ENCODE results near the gene PANK1. TPM values are rescaled to one million over a fixed set of nuclear protein-coding genes. Genes with fewer than 3 reads are reported as not detected.

The PANK1 gene
- total and polyA plus RNA-seq, 2 donors: 3.7 to 6.5 TPM

DNA sequence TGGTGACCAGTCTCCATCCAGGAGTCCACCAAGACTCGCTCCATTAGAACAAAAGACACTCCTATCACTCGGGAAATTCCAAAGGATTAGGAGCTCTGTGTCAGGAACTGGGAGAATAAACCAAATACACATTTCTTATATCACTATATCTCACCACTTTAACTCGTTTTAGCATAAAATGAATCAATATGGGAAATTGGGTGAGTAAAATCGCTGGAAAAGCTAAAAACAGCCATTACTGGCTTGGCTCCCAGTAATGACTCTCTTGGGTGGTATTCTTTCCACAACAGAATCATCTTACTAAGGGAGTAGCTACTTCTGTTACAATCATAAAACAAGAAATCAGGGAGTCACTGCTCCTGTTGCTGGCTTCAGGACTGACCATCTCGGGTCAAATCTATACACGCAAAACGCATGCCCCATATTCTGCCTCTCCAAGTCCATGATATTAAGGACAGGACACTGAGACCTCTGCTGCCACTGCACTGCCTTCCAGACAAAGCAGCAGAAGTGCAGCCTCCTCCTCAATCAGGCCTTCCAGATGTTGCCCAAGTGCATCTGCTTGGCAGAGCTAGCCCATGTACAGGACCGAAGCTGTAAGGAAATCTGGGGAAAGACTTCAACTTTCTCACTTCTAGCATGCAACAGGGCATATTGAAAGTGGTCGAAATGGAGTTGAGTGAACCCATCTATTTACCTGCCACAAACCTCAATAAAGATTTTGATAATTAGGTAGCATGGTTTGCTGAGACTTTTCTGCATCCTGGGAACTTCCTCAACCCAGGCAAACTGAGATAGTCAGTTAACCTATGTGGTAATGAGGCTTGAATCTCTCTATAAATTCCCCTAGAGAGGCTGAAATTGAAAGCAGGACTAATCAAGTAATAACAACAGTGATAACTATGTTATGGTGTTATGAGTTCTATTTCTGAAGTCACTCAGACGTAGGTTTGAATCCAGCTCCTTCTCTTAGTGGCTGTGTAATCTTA lies 14.4 kb upstream of the PANK1 start:
- Histone ChIP-seq H3K4me3 (ENCODE audit: low read length in 2 of 2) (no peak overlapping the region), H3K27ac (ENCODE audit: low read depth in 1 of 2, low read length in 1 of 2) (no peak overlapping the region), H3K36me3 (ENCODE audit: control insufficient read depth in 2 of 2, insufficient read depth in 2 of 2, low read length in 1 of 2) (no peaks in the 10 kb centered on the region), H3K9me3 (ENCODE audit: control insufficient read depth in 2 of 2, insufficient read depth in 1 of 2, low read length in 1 of 2) (no peaks in the 10 kb centered on the region), H3K27me3 (ENCODE audit: control insufficient read depth in 2 of 2, insufficient read depth in 1 of 2, low read length in 1 of 2) (no peaks in the 10 kb centered on the region), H3K4me1 (ENCODE audit: control insufficient read depth in 2 of 2, insufficient read depth in 2 of 2, low read length in 2 of 2) (no peaks in the 10 kb centered on the region)
- WGBS: 95% methylated on average over 10 of the region's 10 CpGs
- DNase-seq (ENCODE audit: low read depth in 6 of 9, low spot score in 9 of 9): no peak

DNA sequence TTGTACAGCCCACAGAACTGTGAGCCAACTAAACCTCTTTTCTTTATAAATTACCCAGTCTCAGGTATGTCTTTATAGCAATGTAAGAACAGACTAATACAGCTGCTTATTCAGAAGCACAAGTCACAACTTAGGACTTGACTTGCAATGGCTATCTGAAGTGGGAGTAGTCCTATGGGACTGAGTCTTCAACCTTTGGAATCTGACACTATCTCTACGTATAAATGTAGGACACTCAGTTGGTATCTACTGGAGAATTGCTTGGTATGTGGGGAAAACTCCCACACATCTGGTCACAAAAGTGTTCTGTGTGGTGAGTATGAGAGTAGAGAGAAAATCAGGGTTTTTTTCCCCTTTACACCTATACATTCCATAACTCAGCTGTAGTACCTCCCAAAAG lies 12.3 kb upstream of the PANK1 start:
- WGBS: 97% methylated on average over 1 of the region's 1 CpG
- Histone ChIP-seq H3K4me3 (ENCODE audit: low read length in 2 of 2) (no peak overlapping the region), H3K36me3 (ENCODE audit: control insufficient read depth in 2 of 2, insufficient read depth in 2 of 2, low read length in 1 of 2) (no peaks in the 10 kb centered on the region), H3K27me3 (ENCODE audit: control insufficient read depth in 2 of 2, insufficient read depth in 1 of 2, low read length in 1 of 2) (no peaks in the 10 kb centered on the region), H3K4me1 (ENCODE audit: control insufficient read depth in 2 of 2, insufficient read depth in 2 of 2, low read length in 2 of 2) (no peaks in the 10 kb centered on the region), H3K27ac (ENCODE audit: low read depth in 1 of 2, low read length in 1 of 2) (no peak overlapping the region), H3K9me3 (ENCODE audit: control insufficient read depth in 2 of 2, insufficient read depth in 1 of 2, low read length in 1 of 2) (no peaks in the 10 kb centered on the region)
- DNase-seq (ENCODE audit: low read depth in 6 of 9, low spot score in 9 of 9): no peak

DNA sequence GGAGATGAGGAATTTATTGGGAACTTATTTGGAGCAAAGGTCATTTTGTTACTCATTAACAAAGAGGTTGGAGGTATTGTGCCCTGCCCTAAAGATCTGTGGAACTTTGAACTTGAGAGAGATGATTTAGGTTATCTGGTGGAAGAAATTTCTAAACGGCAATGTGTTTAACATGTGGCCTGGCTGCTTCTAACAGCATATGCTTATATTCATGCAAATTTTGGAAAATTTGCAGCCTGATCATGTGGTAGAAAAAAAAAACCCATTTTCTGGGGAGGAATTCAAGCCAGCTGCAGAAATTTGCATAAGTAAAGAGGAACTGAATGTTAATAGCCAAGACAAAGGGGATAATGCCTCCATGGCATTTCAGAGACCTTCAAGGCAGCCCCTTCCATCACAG lies 10.7 kb upstream of the PANK1 start:
- Histone ChIP-seq H3K27ac (ENCODE audit: low read depth in 1 of 2, low read length in 1 of 2) (no peak overlapping the region), H3K4me1 (ENCODE audit: control insufficient read depth in 2 of 2, insufficient read depth in 2 of 2, low read length in 2 of 2) (no peaks in the 10 kb centered on the region), H3K36me3 (ENCODE audit: control insufficient read depth in 2 of 2, insufficient read depth in 2 of 2, low read length in 1 of 2) (no peaks in the 10 kb centered on the region), H3K4me3 (ENCODE audit: low read length in 2 of 2) (no peak overlapping the region), H3K27me3 (ENCODE audit: control insufficient read depth in 2 of 2, insufficient read depth in 1 of 2, low read length in 1 of 2) (no peaks in the 10 kb centered on the region), H3K9me3 (ENCODE audit: control insufficient read depth in 2 of 2, insufficient read depth in 1 of 2, low read length in 1 of 2) (no peaks in the 10 kb centered on the region)
- WGBS: 98% methylated on average over 1 of the region's 1 CpG
- DNase-seq (ENCODE audit: low read depth in 6 of 9, low spot score in 9 of 9): no peak

DNA sequence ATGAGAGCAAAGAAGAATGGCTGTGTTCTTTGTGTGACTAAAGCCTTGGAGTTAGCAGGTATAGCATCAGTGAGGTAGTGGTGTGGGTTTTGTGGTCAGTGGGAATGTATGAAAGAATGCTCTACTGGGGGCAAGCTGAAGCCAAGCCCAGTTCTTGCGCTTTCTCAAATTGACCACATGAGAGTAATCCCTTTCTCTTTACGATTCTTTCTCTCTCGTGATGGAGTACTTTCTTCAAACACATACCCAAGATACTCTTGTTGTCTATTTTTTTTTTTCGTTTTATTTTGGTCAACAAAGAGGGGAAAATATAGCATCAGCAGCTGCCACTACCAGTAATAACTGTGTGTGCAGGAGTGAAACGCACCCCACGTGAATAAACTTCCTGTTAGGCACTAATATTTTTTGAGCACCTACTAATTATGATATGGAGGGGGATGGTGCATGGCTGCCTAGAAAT lies 8.4 kb upstream of the PANK1 start:
- H3K27ac ChIP-seq (ENCODE audit: low read depth in 1 of 2, low read length in 1 of 2): no peak overlapping the region
- H3K27me3 ChIP-seq (ENCODE audit: control insufficient read depth in 2 of 2, insufficient read depth in 1 of 2, low read length in 1 of 2): no peaks in the 10 kb centered on the region
- H3K4me3 ChIP-seq (ENCODE audit: low read length in 2 of 2): no peak overlapping the region
- WGBS: 86% methylated on average over 6 of the region's 6 CpGs
- H3K9me3 ChIP-seq (ENCODE audit: control insufficient read depth in 2 of 2, insufficient read depth in 1 of 2, low read length in 1 of 2): no peaks in the 10 kb centered on the region
- DNase-seq (ENCODE audit: low read depth in 6 of 9, low spot score in 9 of 9): no peak
- no peaks in the 10 kb centered on the region for H3K36me3 ChIP-seq (ENCODE audit: control insufficient read depth in 2 of 2, insufficient read depth in 2 of 2, low read length in 1 of 2)
- no peaks in the 10 kb centered on the region for H3K4me1 ChIP-seq (ENCODE audit: control insufficient read depth in 2 of 2, insufficient read depth in 2 of 2, low read length in 2 of 2)

DNA sequence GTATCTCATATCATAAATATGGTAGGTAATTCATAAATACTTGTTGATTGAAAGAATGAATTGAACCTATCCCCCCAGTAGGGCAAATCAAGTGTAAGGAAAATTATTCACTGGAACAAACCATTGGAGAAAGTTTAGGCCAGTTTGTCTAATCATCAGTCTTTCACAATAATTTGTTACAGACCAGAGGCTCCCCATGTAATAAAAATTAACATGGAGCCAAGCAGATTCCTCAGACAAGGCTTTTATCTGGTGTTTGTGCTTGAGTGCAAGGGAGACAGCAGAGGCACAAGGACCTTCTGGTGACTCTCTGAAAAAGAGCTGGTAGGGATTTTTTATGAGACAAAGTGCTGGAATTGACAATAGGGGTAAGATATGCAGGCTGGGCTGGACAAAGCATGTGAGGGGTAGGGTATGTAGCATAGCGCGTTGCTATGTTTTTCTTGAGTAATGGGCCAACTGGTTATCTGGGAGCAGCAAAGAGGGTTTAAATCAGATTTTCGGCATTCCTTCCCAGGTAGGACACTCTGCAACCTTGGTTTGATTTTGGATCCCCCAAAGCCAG lies 7.8 kb upstream of the PANK1 start:
- Histone ChIP-seq H3K36me3 (ENCODE audit: control insufficient read depth in 2 of 2, insufficient read depth in 2 of 2, low read length in 1 of 2) (no peaks in the 10 kb centered on the region), H3K27me3 (ENCODE audit: control insufficient read depth in 2 of 2, insufficient read depth in 1 of 2, low read length in 1 of 2) (no peaks in the 10 kb centered on the region), H3K27ac (ENCODE audit: low read depth in 1 of 2, low read length in 1 of 2) (no peak overlapping the region), H3K9me3 (ENCODE audit: control insufficient read depth in 2 of 2, insufficient read depth in 1 of 2, low read length in 1 of 2) (no peaks in the 10 kb centered on the region), H3K4me1 (ENCODE audit: control insufficient read depth in 2 of 2, insufficient read depth in 2 of 2, low read length in 2 of 2) (no peaks in the 10 kb centered on the region), H3K4me3 (ENCODE audit: low read length in 2 of 2) (no peak overlapping the region)
- no peak for DNase-seq (ENCODE audit: low read depth in 6 of 9, low spot score in 9 of 9)
- WGBS: over 99% methylated on average over 3 of the region's 3 CpGs

DNA sequence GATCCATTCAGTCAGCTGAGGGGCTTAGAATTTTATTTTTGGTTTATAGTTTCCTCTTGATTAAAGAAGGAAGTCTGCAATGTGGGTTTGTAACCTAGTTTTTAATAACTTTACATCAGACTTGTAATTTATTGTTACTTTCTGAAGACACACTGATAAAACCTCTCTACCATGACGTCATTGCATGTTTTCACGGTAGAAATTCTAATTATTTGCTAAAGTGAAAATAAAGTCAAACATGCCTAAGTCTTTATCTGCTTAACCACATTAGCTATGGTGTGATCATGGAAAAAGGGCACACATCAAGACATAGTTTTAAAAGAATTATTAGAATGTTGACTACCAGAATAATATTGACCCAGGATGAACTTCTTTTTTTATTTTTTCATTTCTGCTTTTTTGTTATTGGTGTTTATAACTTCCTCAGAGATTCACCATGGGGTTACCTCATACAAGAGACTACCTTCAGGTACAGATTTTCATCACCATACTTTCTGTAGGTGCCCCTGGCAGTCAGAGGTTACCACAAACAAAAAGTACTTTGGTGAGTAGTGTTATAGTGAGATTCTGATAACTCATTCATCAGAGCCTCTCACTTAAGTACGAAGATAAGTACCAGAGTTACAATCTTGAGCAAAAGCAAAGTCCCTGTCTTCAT lies 7.0 kb upstream of the PANK1 start:
- H3K9me3 ChIP-seq (ENCODE audit: control insufficient read depth in 2 of 2, insufficient read depth in 1 of 2, low read length in 1 of 2): no peaks in the 10 kb centered on the region
- DNase-seq (ENCODE audit: low read depth in 6 of 9, low spot score in 9 of 9): no peak
- no peaks in the 10 kb centered on the region for H3K4me1 ChIP-seq (ENCODE audit: control insufficient read depth in 2 of 2, insufficient read depth in 2 of 2, low read length in 2 of 2)
- no peak overlapping the region for H3K4me3 ChIP-seq (ENCODE audit: low read length in 2 of 2)
- WGBS: 58% methylated on average over 3 of the region's 3 CpGs
- H3K36me3 ChIP-seq (ENCODE audit: control insufficient read depth in 2 of 2, insufficient read depth in 2 of 2, low read length in 1 of 2): no peaks in the 10 kb centered on the region
- no peak overlapping the region for H3K27ac ChIP-seq (ENCODE audit: low read depth in 1 of 2, low read length in 1 of 2)
- no peaks in the 10 kb centered on the region for H3K27me3 ChIP-seq (ENCODE audit: control insufficient read depth in 2 of 2, insufficient read depth in 1 of 2, low read length in 1 of 2)

DNA sequence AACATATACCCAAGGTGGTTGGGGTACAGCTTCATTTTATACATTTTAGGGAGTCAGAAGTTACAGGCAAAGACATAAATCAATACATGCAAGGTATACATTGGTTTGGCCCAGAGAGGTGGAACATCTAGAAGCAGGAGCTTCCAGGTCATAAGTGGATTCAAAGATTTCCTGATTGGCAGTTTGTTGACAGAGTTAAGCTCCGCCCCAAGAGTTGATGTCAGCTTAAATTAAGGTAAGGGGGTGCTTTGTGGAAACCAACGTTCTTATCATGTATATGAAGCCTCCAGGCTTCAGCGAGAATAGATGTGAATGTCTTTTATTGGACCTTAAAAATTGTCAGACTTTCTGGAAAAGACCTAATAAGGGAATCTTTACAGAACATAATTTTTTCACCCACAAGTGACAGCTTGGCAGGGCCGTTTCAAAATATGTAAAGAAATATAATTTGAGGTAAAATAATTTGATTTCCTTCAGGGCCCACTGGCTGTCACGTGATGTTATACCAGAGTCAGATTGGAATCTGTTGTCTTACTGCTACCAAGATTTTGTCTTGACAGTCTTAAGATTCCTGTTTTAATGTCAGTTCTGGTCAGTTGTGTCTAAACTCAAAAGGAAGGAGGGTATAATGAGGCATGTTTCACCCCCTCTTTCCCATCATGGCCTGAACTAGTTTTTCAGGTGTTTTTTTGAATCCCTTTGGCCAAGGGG lies 6.3 kb upstream of the PANK1 start:
- 79% methylated on average over 5 of the region's 5 CpGs for WGBS
- Histone ChIP-seq H3K27me3 (ENCODE audit: control insufficient read depth in 2 of 2, insufficient read depth in 1 of 2, low read length in 1 of 2) (no peaks in the 10 kb centered on the region), H3K27ac (ENCODE audit: low read depth in 1 of 2, low read length in 1 of 2) (no peak overlapping the region), H3K36me3 (ENCODE audit: control insufficient read depth in 2 of 2, insufficient read depth in 2 of 2, low read length in 1 of 2) (no peaks in the 10 kb centered on the region), H3K9me3 (ENCODE audit: control insufficient read depth in 2 of 2, insufficient read depth in 1 of 2, low read length in 1 of 2) (no peaks in the 10 kb centered on the region), H3K4me3 (ENCODE audit: low read length in 2 of 2) (no peak overlapping the region), H3K4me1 (ENCODE audit: control insufficient read depth in 2 of 2, insufficient read depth in 2 of 2, low read length in 2 of 2) (no peaks in the 10 kb centered on the region)
- no peak for DNase-seq (ENCODE audit: low read depth in 6 of 9, low spot score in 9 of 9)

DNA sequence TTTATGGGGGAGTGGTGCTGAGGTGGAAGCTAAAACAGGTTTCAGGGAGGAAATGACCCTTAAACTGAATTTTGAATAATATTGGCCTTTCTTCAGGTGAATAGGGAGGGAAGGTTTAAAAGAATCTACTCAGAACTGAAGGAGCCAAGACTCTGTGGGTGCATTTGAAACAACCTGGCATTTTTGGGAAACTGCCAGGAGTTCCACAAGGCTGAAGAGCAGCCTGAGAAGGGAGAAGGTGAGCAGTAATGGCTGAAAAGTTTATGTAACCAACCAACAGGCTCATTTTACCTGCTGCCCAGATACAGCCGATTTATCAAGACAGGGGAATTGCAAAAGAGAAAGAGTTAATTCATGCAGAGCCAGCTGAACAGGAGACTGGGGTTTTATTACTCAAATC lies 4.0 kb upstream of the PANK1 start:
- Histone ChIP-seq H3K27ac (ENCODE audit: low read depth in 1 of 2, low read length in 1 of 2) (no peak overlapping the region), H3K4me3 (ENCODE audit: low read length in 2 of 2) (no peak overlapping the region), H3K4me1 (ENCODE audit: control insufficient read depth in 2 of 2, insufficient read depth in 2 of 2, low read length in 2 of 2) (peaks cover 0 to 8% of the 10 kb centered on the region in 2 donors), H3K27me3 (ENCODE audit: control insufficient read depth in 2 of 2, insufficient read depth in 1 of 2, low read length in 1 of 2) (no peaks in the 10 kb centered on the region), H3K9me3 (ENCODE audit: control insufficient read depth in 2 of 2, insufficient read depth in 1 of 2, low read length in 1 of 2) (no peaks in the 10 kb centered on the region), H3K36me3 (ENCODE audit: control insufficient read depth in 2 of 2, insufficient read depth in 2 of 2, low read length in 1 of 2) (no peaks in the 10 kb centered on the region)
- DNase-seq (ENCODE audit: low read depth in 6 of 9, low spot score in 9 of 9): no peak
- WGBS: 98% methylated on average over 1 of the region's 1 CpG
